GM12872 (cell line): ENCODE results near the gene MYOF.
A peak's percentile ranks its signal among the peaks of the same experiment; 100 is the strongest.

Experiments used
- TF ChIP-seq, protein P1 (sequence below): IDR thresholded peaks from 3 replicates; pipeline ENCODE4 v1.5.1; 2011; ENCODE audit warnings: low read depth, mild to moderate bottlenecking, low read length, moderate library complexity; ENCODE audit not compliant: insufficient read depth

The MYOF gene

DNA sequence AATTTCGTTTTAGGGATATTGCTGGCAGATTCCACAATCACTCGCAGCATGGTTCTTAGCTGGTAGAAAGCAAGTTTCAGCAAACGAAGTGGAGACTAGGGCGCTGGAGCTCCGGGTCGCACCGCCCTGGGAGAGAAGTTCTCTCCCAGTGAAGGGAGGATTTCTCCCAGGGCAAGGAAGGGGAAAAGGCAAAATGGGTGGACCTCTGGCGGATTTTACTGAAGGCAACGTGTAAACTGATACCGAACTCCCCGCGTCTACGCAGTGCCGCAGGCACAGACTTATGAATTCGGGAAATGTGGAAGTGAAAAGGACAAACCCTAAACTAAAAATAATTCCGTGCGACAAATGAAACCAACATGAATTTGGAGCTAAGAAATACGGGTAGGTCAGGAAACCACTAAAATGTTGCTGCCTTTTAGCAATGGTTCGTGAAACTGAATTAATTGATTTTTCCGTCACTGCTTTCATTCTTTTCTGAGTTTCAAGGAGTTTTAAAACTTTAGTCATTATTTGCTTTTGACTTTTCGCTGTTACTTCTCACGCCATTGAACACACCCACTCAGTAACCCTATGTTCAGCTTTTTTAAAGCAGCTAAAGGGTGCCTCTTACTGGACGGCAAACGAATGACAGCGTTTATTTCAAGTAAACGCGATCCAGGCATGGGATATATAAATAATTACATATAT, at the start of gene MYOF:
Gene MYOF (minus strand): TSS at position 190 of the 690 bp plus-strand sequence. CDS start 140 bp downstream, at position 50.
- TF ChIP-seq, protein P1, sequence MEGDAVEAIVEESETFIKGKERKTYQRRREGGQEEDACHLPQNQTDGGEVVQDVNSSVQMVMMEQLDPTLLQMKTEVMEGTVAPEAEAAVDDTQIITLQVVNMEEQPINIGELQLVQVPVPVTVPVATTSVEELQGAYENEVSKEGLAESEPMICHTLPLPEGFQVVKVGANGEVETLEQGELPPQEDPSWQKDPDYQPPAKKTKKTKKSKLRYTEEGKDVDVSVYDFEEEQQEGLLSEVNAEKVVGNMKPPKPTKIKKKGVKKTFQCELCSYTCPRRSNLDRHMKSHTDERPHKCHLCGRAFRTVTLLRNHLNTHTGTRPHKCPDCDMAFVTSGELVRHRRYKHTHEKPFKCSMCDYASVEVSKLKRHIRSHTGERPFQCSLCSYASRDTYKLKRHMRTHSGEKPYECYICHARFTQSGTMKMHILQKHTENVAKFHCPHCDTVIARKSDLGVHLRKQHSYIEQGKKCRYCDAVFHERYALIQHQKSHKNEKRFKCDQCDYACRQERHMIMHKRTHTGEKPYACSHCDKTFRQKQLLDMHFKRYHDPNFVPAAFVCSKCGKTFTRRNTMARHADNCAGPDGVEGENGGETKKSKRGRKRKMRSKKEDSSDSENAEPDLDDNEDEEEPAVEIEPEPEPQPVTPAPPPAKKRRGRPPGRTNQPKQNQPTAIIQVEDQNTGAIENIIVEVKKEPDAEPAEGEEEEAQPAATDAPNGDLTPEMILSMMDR, result peak; percentile 55

DNA sequence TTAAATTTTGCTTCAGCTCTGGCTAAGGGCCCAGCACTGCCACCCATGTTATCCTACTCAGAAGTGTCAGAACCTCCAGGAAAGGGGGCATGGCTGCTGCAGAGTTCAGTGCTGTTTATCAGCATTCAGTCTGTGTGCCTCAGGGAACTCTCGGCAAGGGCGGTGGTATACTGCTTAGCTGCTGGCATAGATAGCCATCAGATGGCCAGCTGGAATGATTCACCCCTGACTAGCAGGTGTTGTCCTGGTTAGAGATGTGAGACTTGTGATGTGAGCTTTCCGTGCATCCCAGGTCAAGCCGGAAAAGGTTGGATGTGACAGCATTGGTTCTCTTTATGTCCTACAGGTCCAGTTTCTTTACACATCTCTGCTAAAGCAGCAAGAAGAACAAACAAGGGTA, 36.4 kb upstream of the MYOF start:
- TF ChIP-seq, protein P1, result no peak

DNA sequence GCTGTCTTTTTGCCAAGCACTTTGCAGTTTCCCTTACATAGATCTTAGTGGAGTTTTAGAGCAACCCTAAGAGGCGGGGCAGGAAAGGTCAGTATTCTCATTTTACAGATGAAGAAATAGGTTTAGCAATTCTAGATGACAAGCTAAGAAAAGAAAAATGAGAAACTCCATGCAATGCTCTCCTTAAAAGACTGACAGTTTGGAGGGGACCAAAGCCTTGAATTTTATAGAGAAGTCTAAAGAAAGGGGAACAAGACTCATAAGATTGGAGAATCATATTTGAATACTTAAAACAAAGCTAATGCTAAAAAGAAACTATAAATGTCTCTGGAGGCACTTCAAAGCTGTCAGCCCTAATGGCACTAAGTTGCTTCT, 33.9 kb upstream of the MYOF start:
- TF ChIP-seq, protein P1, result no peak

DNA sequence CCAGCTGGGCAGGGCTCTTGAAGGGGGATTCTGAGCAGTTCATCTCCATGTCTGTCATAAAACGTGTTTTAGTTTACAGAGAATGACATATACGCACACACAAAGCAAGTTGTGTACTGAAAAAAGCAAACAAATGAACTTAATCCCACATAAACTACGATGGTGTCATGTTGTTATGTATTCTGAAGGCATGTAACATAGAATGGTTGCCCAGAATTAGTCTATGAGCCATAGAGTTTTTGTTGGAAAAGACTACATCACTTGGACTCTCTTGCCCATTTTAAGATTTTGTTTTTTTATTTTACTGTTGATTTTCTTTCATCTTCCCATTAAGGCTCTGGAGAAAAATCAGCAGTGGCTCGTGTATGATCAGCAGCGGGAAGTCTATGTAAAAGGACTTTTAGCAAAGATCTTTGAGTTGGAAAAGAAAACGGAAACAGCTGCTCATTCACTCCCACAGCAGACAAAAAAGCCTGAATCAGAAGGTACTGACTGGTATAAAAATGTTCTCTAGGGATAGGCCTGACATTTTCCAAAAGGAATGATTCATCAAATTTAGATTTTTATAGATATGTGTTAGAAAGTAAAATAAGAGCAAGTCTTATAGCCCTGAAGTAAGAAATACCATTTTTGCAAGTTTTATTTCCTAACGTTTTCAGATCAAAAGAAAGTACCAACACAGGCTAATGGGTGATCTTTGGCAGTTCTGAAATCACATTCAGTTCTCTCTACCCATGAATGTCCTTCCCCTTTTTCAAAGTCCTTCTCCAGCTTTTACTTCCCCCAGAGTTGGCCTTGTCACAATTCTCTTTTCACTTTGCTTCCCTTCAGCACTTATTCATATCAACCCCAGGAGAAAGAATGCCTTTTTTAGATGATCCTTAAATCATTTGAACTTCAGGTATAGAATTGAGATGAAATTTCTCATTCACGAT, 33.2 kb upstream of the MYOF start:
- TF ChIP-seq, protein P1, result no peak

- TF ChIP-seq, protein P1, result no peak
These were observed 32.4 kb upstream of the MYOF start for GRCh38 chr10:93514521-93514920.

GRCh38 chr10:93513091-93513490, 31.0 kb upstream of the MYOF start:
- TF ChIP-seq, protein P1, result no peak

GRCh38 chr10:93512565-93512964, 30.4 kb upstream of the MYOF start:
- TF ChIP-seq, protein P1, result no peak
